PFSK-1 (cell line): Measurements from ENCODE around the gene SPG11.

Experiments
- FOXP2 ChIP-seq: optimal IDR thresholded peaks from 2 replicates; pipeline ENCODE3; 2011; ENCODE audit warnings: borderline replicate concordance, control low read depth, inconsistent platforms; ENCODE audit not compliant: insufficient read depth; ENCODE audit errors: extremely low read length, extremely low read depth
- POLR2AphosphoS5 ChIP-seq: IDR thresholded peaks from 2 replicates; pipeline ENCODE4 v1.6.1; 2012; ENCODE audit warnings: low read depth, mild to moderate bottlenecking, control low read depth, low read length, moderate library complexity
- TAF1 ChIP-seq: IDR thresholded peaks from 2 replicates; pipeline ENCODE4 v1.6.1; 2012; ENCODE audit warnings: low read length, control low read depth, borderline replicate concordance; ENCODE audit not compliant: insufficient read depth

DNA sequence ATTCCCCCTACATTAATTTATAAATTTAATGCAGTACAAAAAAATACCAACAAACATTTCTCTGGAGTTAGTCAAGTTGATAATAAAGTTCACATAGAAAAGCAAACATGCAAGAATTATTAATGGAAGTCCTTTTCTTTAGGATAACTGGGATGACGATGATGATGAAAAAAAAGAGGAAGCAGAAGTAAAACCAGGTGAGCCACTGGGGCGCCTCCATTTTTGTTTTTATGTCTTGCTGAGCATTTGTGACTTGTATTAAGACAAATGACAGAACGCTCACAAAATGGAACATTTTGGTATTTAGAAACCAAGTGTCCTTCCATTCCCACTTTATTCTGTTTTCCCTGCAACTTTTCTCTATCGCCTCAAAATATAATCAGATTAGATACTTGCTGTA is 112.7 kb downstream of the SPG11 start:
- TF ChIP-seq FOXP2 = no peak
- TF ChIP-seq TAF1 = no peak
- no peak for TF ChIP-seq POLR2AphosphoS5
